NCI-H2107 (cell line): ENCODE measurements around the gene UBE2I.

Source experiments
- DNase-seq: peaks from one replicate; lab custom pipeline; 2025; lab: John Stamatoyannopoulos, UW

The UBE2I gene

DNA sequence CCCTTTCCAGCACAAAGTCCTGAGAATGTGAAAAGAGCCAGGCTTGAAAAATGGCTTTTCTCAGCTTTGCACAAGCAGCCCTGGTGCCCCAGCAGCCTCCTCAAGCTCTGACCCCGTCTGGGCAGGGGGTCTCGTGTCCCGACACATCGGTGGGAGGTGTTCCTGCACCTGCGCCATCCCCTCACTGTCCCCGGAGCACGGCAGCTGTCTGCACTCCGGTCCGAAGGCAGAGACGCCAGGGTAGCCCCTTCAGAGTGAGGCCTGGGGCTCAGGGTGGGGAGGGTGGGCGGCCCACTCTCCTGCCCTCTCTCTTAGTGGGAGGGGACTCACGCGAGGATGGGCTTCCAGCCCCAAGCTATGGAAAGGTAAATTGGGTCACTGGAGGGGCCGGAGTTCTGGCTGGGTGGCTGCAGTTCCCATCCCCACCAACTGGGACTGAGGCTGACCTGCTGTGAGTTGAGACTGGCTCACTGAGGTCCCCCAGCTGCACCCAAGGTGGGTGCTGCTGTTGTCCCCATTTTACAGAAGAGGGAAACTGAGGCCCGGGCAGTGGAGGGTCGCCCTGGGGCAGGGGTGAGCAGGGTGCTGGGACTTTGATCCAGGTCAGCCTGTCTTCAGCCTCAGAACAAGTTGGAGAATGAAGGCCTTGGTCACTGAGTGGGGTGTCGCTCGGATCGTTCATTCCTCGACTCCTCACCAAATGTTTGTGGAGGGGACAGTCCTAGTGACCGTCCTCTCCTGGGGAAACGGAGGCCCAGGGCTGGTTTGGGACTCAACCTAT lies 21.7 kb downstream of the UBE2I start:
- DNase-seq: no peak

DNA sequence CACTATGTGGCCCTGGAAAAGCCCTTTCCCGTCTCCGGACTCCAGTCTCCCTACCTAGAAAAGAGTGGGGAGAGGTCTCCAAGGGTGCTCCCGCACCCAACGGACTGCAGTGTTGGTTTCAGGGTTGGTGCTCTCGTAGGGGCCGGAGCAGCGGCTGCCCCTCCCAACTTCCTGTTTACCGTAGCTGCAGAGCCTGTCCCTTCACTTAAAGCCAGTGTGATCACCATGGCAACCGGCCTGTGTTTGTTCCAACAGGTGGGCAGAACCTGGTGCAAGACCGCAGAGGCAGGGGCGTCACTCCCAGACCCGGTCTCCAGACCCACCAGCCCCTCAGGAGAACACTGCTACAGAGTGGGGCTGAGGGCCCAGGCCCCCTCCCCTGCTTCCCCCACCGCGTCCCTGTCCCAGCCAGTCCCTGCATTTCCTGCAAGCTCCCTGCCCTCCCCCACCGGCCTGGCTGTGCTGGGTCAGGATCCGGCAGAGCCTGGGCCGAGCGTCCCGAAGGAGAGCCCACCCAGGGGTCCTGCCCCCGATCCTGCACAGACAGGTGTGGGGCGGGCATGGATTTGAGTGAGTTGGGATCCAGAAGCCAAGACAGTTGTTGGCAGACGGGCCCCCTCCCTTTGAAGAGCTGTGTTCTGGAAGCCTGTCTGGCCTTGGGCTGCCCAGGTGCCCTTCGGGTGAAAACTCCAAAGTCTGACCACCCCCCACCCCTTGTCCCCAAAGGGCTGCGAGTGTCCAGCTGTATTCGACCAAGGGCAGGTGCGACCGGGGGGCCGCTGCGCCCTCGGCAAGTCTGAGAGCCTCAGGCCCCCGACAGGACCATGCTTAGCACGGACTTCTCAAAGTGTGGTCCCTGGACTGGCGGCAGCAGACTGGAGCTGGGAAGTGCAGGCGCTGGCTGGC lies 22.5 kb downstream of the UBE2I start:
- no peak for DNase-seq

DNA sequence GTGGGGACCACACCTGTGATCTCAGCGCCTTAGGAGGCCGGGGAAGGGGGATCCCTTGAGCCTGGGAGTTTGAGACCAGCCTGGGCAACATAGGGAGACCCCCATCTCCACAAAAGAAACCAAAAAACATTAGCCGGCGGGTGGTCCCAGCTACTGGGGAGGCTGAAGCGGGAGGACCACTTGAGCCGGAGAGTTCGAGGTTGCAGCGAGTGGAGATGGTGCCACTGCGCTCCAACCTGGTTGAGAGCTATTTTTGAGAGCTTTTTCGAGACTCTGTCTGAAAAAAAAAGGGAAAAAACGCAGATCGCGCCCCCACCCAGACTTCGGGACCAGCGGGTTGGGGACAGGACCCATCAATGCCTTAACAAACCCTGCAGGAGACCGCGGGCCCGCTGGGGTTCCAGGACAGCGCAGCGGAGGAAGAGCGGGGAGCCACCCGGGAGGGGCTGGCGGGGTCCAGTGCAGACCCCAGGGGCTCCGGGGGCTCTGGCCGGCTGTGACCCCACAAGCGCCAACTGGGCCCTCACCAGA lies 23.2 kb downstream of the UBE2I start:
- no peak for DNase-seq

DNA sequence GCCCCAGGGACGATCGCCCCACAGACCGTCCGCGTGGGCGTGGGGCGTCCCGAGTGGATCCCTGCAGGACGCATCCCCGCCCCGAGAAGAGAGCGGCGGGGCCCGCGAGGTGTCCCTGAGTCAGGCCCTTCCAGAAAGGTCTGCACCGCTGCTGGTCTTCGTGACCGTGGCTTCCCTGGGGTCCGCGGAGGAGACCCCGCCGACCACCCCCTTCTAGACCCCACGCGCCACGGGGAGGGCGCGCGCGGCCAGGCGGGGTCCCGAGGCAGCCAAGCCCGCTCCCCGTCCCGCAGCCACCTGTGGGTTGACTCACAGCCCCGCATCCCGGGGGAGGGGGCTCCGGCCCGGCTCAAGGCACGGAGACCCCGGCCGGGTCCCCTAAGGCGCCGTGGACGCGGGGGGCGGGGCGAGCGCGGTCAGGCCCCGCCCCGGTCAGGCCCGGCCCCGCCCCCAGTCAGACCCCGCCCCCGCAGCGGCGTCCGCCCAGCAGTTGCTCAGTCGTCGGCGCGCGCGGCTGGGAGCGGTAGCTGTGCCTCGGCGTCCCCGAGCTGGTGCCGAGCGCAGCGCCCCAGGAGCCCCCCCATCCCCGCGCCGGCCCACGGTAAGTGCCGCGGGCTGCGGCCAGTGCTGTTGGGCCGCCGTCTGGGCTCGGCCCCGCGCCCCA lies 23.8 kb downstream of the UBE2I start, which contains the start of gene BAIAP3:
Gene BAIAP3 (plus strand): TSS at position 497 of the 664 bp plus-strand sequence. CDS start 4,905 bp downstream, outside the sequence.
- DNase-seq: no peak

DNA sequence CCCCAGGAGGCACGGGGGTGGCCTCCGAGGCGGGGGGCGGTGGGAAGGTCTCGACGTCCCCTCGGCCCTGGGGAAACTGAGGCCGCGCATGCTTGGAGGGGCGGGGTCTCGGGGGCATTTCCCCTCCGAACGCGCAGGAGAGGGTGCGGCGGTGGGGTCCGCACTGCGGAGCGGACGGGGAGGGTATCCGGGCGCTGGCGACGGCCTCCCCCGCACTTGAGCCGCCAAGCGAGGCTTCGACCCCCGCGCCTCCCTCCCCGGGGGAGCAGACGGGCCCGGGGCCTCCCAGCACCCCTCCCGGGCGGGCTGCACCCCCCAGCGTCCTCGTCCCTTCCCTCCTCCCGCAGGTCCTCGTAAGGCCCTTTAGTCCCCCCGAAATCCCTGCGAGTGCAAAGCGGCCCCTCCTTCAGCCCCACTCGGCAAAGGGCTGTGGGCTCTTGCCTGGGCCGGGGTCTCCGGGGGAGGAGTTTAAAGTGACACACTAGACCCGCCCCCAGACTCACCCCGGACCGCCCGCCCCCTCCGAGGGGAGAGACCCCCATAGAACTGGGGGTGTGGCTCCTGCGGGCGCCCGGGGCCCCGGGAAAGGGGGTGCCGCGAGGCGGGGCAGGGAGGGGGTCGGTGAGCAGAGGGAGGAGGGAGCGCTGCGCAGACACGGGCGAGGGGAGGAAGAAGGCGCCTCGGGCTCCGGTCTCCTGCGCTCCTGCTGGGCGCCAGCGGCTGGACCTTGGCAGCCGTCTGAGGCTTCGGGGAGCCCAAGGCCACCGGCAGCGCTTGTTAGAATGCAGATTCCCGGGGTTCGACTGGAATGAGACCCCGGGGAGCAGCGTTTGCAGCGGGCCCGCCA lies 24.6 kb downstream of the UBE2I start:
- DNase-seq: no peak

DNA sequence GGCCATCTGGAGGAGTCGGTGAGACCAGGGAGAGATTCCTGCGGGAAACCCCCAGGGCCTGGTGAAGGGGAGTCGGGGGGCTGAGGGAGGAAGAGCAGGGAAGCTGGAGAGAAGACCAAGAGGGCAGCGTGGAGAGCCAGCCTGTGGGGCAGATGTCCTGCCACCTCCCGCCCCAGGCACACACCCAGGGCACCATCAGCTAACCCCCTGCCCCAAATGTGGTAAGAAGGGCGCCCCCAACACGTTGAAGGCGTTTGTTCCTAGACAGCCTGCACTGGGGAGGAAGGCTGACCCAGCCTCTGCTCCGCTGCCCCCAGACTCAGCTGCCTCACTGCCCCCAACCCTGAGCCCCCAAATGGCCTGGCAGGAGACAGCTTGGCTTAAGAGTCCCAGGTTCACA lies 25.3 kb downstream of the UBE2I start:
- DNase-seq: no peak

DNA sequence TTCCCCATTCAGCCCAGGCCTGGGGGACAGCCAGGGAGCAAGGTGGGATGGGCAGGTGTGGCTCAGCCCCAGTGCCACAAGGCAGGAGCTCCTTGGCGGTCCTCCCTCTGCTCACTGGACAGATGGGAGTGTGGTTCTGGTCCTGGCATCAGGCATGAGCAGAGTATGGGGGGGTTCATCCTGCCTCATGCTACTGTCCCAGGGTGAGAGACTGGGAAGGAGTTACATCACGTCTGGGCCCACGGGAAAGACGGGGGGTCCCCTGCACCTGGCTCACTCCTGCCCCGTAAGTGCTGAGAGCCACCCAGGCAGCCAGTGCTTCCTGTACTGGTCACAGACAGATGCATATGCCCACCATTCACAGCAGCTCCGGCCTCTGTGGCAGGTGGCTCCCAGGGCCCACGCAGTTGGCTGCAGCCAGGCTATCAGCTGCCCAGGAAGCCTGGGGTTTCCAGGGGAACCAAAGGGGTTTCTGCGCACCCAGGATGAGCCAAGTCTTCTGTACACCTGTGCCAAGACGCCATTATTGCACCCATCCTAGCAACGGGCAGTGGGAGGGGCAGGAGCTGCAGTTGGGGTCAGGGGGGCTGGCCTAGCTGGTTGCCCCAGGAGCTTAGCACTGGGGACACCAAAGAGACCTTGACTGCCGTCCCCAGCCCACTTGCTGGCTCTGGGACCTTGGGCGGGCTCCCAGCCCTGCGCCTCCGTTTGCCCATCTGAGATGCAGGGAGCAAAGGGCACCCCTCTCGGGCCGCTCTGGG lies 26.0 kb downstream of the UBE2I start:
- no peak for DNase-seq

DNA sequence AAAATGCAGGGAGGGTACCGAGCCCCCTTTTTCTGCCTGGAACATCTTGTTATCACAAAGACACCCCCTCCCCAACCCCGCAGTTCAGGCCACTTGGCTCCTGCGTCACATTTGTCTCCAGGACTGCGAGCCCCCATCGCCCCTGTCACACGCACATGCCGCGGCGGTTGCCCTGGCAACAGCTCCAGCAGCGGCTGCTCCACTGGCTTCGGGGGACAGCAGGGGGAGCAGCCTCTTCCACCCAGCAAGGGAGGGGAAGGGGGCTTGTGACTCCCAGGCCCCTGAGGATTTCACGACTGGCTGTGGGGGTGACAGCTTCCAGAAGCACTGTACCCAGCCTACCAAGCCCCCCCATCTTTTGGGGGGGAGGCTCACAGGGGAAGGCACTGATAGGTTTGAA lies 26.6 kb downstream of the UBE2I start:
- no peak for DNase-seq

DNA sequence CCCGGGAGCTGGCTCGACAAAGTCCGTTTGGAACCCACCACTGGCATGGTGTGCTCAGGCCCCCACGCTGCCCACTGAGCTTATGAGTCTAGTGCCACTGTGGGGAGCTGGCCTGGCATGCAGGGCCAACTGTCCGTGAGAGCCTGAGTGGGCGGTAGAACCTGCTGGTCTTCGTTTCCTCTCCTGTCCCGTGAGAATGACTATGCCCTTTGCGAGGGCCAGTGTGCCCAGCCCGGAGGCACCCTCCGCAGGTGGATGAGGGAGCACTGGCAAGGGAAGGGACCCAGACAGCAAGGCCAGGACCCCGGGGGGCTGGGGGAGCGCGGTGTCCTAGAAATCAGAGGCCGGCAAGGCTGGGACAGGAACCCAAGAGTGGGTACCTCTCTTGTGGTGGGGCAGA lies 27.2 kb downstream of the UBE2I start:
- no peak for DNase-seq

DNA sequence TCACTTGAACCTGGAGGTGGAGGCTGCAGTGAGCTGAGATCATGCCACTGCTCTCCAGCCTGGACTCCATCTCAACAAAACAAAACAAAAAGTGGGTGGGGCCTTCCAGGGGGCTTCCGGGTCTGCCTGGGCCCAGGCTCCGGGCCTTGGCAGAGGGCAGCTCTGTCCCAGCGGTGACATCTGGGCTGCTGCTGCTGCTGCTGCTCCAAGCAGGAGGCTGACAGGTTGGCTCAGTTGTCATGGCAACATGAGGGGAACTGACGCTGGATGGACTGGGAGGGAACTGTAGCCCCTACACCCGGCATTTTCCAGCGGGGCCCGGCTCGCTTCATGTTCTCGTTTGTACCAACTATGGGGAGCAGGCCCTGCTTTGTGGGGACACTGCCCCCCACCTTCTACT lies 28.1 kb downstream of the UBE2I start:
- DNase-seq: no peak

DNA sequence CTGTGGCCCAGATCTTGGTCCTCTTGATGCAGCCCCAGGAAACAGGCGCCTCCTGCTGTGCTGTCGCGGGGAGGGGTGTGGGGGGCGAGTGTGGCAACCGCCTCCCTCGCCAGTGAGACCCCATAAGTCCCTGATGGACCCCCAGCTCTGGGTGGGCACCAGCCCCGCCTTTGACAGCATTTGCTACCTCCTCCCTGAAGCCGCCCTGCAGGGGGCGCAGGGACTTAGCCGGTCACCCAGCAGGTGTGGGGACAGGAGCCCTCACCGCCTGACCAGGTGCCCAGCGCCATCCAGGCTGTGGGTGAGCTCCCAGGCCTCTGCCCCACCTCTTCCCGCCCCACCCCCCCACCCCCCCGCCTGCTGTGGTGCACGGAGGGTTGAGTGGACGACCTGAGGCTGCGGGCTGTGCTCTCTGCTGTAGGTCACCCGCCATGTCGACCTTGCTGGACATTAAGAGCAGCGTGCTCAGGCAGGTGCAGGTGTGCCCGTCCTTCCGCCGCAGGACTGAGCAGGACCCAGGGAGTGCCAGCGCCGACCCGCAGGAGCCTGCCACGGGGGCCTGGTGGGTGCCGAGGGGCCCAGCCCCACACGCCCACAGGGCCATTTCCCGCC lies 28.8 kb downstream of the UBE2I start:
- DNase-seq: no peak

DNA sequence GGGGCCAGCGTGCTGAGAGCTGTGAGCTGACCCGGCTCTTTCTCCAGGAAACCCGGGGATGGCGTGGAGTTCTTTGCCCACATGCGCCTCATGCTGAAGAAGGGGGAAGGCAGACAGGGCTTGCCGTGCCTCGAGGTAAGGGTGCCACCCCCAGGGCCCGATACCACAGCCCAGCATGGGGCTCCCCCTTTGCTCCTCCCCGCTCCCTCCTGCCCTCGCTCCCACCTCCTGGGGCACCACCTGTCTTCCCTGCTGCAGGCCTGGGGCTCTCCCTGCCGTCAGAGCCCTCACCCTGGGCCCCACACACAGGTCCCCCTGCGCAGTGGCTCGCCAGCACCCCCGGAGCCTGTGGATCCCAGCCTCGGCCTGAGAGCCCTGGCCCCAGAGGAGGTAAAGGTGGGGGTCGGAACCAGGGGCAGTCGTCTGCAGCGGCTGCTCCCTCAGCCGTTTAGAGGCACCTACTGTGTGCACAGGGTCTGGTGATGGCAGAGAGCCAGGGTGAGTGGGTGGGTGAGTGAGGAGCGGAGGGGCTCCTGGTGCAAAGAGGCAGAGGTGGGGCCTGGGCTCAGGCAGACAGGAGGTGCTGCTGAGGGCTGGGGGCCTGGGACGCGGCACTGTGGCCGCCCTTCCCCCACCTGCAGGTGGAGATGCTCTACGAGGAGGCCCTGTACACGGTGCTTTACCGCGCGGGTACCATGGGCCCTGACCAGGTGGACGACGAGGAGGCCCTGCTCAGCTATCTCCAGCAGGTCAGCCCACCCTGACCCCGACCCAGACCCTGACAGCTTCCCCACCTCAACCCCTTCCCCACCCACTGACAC lies 29.6 kb downstream of the UBE2I start:
- DNase-seq: peak; percentile 24

DNA sequence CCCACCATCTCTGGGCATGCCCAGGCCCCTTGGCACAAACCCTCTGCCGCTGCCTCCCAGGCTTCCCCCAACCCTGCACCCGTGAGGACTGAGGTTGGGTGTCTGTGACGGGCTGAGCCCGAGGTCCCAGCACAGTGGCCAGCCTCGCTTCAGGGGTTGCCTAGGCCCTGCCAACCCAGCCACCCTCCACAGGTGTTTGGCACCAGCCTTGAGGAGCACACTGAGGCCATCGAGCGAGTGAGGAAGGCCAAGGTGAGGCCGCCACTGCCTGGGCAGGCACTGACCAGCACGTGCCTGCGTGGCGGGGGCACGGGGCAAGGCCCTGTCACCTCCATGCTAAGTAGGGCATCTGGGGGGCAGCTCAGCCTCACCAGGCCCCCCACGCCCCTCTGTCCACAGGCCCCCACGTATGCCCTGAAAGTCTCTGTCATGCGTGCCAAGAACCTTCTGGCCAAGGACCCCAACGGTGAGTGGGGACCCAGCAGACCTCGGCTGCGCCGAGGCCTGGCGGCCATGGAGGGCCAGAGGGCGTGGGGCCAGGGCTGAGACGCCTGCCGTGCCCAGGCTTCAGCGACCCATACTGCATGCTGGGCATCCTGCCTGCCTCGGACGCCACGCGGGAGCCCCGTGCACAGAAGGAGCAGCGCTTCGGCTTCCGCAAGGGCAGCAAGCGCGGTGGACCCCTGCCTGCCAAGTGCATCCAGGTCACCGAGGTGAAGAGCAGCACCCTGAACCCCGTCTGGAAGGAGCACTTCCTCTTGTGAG lies 31.5 kb downstream of the UBE2I start:
- no peak for DNase-seq

DNA sequence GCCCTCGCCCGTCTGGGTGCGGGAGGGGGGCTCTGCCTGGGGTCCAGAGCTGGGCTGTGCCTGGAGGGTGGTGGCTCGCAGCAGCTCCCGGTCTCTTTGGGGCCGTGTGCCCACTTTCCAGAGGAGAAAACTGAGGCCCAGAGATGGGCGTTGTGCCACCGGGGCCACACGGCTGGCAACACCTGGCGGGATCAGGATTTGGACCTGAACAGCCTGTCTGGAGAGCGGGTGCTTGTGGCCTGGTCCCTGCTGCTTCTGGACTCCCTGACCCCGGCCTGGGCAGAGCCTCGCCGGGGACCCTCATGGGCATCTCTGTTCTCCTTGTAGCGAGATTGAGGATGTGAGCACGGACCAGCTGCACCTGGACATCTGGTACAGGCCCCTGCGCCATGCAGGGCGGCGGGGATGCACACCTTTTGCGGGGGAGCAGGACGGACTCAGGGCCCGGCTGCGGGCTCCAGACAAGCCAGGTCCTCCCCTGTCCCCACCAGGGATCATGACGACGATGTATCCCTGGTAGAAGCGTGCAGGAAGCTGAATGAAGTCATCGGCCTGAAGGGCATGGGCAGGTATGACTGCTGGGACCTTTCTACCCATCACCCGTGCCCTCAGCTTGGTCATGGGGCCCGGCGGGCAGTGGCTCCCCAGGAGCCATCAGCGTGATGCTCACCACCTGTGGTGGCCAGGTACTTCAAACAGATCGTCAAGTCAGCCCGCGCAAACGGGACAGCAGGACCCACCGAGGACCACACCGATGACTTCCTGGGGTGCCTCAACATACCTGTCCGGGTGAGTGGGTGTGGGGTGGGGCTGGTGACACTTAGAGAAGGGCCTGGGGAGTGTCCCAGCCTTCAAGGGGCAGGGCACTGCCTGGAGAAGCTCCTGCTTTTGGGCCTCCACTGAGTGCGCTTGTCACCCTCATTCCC lies 32.3 kb downstream of the UBE2I start:
- DNase-seq: no peak

DNA sequence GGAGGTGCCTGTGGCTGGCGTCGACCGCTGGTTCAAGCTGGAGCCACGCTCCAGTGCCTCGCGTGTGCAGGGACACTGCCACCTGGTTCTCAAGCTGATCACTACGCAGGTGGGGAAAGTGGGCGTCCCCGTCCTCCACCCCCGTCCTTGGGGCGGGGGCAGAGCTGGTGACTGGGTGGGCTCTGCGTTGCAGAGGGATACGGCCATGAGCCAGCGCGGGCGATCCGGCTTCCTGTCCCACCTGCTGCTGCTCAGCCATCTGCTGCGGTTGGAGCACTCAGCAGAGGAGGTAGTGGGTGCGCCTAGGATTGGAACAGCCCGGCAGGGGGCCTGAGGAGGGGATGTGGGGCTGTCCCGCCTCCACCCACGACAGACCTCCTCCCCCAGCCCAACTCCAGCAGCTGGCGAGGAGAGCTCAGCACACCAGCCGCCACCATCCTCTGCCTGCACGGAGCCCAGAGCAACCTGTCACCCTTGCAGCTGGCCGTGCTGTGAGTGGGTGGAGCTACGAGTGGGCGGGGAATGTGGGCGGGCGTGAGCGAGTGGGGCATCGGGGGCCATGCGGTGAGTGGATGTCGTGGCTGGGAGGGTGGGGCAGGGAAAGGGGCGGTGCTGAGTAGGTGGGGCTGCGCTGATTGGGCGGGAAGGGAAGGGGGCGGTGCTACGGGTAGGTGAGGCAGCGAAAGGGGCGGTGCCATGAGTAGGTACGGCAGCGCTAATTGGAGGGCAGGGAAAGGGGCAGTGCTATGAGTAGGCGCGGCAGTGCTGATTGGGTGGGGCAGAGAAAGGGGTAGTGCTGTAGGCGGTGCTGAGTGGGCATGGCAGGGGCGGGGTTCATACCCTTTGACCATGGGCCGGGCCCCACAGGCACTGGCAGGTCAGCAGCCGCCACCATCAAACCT lies 33.3 kb downstream of the UBE2I start:
- peak; percentile 92 for DNase-seq
